Fibroblast of skin of scalp (primary cell): ENCODE measurements around the gene ETFDH. TPM values are rescaled to one million over a fixed set of nuclear protein-coding genes. Genes with fewer than 3 reads are reported as not detected.
"Not testable (repeated sequence)": the region's sequence is repeated elsewhere in the genome, so short reads cannot be mapped to it uniquely, and the experiment has no call there.

Experiments used
- DNase-seq: peaks from one replicate; pipeline ENCODE4 v3.0.0-alpha.2; 2013
- polyA plus RNA-seq, 2 experiments: library from polyadenylated mRNA; unstranded; fragments of 120-200 nt; gene quantifications; one replicate each; pipeline ENCODE4 v1.2.1, GENCODE V29; 2013; ENCODE audit not compliant: insufficient read length in 2 of 2

ETFDH gene
- polyA plus RNA-seq (2013, experiment 1 of 2; ENCODE audit: insufficient read length) = 24.5 TPM
- polyA plus RNA-seq (2013, experiment 2 of 2; ENCODE audit: insufficient read length) = 26.6 TPM

DNA sequence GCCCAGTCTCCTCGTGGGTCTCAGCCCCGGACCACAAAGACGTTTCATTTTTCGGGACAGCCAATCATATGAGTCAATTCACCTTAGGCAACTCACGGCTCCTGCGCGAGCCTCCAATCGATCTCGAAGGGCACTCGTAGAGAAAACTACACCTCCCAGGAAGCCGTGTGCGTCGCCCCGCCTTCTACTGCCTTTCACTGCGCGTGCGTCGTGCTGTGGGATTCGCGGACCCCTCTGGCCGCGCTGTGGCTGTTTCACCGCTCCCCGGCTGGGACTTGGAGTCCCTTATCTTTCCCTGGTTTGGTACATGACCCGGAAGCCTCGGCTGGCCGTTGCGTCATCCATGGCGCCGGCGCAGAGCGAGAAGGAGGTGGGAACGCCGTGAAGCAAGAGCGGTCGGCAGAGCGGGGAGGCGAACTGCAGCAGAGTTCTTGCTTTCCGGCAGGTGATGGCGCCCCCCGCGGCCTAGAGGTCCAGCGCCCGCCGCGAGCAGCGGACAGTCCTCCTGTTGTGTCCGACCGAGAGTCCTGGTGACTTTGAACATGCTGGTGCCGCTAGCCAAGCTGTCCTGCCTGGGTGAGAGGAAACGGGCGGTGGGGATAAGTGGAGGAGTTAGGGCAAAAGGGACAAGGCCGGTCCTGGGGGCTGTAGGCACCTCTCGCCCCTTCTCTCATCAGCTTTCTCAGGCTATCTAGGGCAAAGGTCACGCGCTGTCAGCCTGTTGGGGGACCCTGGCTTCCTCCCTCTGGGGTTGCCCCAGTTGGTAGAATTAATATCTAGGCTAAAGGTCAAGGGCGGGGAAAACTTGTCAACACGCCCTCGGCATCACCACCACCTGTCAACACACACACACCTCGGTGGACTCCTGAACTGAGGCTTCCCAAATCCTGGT lies at the start of gene ETFDH:
TSS of gene ETFDH (plus strand) at position 382 of the 892 bp plus-strand sequence. CDS start at position 543, 161 bp downstream.
- DNase-seq = peak; percentile 100

DNA sequence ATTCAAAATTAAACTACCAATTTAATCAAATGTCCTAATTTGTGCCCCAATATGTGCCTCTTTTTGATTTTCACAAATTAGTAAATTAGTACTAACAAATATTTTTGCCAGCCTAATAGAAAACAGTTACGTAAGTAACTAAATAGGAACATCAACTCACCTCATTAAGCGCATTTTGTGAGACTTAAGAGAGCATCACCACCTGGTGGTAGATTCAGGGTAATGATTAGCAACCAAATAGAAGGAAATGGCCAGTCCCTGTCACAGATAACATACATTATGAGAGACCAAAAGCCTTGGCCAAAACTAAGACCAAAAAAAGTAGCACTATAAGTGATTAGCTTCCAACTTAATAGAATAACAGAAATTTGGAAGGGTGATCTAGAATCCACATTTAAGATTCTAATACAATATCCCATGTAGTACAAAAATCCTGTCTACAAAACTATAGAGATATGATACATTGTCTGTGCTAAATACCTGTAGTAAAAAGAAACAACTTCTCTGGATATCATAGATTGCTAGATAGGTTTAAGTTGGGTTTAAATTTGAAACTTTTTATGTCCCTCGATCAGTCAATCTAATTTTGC lies 47.1 kb upstream of the ETFDH start:
- peak; percentile 63 for DNase-seq

DNA sequence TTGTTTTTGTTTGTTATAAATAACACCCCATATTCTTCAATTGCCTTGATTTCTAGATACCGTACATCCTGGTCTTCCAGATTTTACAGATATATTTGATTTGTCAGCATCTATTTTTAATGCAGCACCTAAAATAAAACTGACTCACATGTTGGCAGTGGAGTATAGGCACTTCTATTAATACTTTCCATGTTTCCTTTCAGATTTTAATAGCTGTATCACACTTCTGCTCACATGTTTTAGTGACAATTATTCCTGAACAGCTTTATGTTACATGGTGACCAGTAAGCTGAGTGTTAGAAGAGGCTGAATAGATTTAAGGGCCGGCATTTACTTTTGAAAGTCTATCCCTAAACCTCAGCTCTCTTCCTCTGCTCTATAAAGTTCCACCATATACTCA lies 46.6 kb upstream of the ETFDH start:
- no peak for DNase-seq

DNA sequence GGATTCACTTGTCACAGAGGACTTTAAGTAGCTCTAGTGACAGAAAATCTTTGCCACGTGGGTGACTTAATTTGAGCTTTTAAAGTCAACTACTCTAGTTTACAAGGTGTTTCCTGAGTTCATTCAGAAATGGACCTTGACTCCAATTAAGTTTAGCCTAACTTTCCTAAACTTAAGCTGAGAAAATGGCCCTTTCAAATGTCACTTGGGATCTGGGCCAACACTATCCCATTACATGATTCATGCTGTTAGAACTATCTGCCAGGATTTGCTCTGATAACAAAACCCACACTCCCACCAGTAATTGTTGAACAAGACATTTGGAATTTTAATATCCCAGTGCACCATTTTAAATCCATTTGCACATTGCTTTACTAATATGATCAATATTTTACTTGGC lies 41.2 kb upstream of the ETFDH start:
- peak; percentile 55 for DNase-seq

DNA sequence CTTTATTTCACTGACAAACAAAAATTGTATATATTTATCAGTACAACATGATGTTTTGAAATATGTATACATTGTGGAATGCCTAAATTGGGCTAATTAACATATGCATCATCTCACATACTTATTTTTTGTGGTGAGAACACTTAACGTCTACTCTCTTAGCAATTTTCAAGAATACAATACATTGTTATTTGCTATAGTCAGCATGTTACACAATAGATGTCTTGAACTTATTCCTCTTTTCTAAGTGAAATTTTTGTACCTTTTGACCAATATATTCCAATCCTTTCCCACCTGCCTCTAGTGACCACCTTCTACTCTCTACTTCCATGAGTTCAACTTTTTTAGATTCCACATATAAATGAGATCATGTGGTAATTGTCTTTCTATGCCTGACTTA lies 35.5 kb upstream of the ETFDH start:
- DNase-seq = no peak

DNA sequence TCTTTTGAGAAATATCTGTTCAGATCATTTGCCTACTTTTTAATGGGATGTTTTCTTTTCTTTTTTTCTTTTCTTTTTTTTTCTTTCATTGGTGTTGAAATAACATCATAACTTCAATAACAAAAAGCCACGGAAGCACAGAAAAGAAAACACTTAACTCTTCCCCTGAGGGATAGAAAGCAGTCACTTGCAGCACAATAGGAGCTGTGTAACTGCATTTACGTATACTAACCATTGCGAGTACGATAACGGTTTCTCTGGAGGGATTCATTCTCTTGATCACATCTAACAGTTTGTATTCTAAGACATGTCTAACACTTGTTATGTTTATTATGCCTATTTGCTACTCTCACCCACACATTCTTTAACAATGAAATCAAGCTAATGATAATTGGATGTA lies 27.7 kb upstream of the ETFDH start:
- DNase-seq = no peak

DNA sequence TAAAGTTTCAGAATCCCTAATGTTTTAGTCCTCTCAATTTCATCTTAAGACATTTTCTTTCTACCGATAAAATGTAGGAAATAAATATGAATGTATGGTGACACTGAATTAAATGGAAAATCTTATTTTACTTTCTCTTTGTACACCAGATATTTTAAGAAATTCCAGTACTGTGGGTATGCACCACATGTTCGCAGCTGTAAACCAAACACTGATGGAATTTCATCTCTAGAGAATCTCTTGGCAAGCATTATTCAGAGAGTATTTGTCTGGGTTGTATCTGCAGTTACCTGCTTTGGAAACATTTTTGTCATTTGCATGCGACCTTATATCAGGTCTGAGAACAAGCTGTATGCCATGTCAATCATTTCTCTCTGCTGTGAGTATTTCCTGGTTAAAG lies 27.3 kb upstream of the ETFDH start:
- peak; percentile 14 for DNase-seq

DNA sequence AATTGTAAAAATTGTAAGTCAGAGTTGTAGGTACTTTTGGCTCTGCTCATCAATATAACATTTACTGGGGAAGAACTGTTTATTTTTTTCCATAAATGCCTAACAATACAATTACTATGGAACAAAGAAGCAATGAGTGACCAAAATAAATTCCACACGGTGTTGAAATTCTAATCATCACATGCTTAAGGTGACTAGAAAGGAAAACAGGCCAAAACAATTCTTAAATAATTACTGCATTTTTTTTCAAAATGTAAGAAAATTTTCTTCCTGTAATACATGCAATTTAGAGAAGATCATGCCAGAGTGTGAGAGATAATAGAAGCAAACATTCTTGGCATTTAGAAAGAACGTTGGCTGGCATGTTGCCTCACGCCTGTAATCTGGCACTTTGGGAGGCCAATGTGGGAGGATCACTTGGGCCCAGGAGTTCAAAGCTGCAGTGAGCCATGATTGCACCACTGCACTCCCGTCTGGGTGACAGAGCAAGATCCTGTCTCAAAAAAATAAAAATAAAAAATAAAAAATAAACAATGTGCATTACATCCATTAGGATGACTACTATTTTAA lies 22.9 kb upstream of the ETFDH start:
- DNase-seq = peak; percentile 21

DNA sequence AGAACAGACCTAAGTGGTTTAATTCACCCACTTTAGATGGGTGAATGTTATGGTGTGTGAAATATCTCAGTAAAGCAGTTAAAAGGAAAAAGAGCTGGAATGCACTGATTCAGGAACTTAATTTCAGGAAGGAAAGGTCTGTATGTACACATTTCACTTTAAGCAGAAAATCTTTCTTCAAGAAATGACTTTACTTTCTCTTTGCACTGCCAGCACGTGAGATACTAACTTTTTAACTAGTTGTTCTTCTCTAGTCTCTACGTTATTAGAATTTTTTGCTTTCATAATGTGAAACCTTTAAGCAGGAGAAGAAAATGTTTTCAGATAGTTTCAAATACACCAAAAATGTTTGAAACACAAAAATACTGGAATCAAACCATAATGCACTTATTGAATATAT lies 19.2 kb upstream of the ETFDH start:
- DNase-seq = no peak

DNA sequence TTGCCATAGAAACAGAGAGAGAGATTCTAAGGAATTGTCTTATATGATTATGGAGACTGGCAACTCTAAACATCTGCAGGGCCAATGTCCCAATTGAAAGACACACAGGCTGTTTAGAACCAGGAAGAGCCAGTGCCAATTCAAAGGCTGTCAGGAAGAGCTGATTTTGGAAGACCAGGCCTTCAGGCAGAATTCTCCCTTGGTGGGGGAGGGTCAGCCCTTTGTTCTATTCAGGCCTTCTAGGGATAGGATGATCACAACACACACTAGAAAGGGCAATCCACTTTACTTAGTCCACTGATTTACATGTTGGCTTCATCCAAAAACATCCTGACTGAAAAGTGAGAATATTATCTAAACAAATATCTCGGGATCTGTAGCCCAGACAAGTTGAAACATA lies 15.7 kb upstream of the ETFDH start:
- no peak for DNase-seq

DNA sequence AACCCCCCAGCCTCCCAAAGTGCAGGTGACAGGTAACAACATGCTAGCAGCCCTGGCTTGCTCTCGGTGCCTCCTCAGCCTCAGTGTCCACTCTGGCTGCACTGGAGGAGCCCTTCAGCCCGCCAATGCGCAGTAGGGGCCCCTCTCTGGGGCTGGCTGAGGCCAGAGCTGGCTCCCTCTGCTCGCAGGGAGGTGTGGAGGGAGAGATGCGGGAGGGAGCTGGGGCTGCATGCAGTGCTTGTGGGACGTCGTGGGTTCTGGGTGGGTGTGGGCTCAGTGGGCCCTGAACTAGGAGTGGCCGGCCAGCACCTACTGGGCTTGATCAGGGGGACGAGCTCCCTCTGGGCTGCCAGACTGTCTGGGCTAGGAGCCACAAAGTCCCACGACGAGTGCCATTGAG lies 14.8 kb upstream of the ETFDH start:
- no peak for DNase-seq

DNA sequence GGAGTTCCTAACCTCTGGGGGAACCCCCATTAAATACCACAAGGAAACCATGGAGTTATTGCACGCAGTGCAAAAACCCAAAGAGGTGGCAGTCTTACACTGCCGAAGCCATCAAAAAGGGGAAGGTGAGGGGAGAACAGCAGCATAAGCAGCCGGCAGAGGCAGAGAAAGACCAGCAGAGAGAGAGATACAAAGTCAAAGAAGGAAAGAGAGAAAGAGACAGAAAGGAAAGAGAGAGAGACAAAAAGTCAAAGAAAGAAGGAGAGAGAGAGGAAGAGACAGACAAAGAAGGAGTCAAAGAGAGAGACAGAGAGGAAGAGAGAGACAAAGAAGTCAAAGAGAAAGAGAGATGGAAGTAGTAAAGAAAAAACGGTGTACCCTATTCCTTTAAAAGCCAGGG lies 8.8 kb upstream of the ETFDH start:
- DNase-seq = not testable (repeated sequence)

DNA sequence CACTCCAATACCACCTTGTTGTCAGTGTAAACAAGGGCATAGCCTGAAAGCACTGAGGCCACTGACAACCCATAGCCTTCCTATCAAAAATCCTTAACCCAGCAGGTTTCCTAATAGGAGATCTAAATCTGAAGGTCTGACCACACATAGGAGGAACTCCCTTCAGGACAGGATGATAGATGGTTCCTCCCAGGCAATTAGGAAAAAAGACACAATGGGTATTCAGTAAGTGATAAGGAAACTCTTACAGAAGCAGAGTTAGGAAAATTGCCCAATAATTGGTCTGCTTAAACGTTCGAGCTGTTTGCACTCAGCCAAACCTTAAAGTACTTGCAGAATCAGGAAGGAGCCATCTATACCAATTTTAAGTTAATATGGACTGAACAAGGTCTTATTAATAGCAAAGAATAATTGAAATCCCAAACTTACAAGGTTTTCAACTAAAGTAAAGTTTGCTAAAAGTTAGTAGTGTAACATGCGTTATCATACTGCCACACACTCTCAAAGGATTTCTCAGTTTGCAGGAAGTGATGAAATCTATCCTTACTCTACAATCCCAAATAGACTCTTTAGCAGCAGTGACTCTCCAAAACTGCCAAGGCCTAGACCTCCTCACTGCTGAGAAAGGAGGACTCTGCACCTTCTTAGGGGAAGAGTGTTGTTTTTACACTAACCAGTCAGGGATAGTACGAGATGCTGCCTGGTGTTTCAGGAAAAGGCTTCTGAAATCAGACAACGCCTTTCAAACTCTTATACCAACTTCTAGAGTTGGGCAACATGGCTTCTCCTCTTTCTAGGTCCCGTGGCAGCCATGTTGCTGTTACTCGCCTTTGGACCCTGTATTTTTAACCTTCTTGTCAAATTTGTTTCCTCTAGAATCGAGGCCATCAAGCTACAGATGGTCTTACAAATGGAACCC lies 8.1 kb upstream of the ETFDH start:
- DNase-seq = not testable (repeated sequence)

DNA sequence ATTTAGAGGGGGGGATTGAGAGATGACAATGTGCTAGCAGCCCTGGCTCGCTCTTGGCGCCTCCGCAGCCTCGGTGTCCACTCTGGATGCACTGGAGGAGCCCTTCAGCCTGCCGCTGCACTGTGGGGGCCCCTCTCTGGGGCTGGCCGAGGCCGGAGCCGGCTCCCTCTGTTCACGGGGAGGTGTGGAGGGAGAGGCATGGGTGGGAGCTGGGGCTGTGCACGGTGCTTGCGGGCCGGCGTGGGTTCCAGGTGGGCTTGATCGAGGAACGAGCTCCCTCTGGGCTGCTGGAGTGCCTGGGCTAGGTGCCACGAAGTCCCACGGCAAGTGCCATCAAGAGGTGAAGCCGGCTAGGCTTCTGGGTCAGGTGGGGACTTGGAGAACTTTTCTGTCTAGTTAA lies 7.3 kb upstream of the ETFDH start:
- DNase-seq = no peak

DNA sequence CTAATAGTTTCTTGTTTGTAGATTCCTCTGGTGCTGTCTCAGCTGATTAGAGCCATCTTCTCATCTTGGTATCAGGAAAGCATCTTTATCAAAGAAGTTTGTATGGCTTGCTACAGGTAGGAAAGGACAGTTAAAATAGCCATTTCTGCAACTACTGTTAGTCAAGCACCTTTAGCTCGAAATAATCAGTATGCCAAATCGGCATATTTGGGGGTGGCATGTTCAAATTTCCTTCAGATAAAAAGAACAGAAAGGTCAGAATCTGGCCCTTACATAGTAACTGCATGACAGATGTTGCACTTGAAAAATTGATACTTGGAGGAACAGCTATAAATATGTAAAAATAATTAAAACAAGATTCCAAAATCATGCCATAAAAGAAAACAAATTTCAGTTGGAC lies 5.2 kb upstream of the ETFDH start:
- DNase-seq = no peak

DNA sequence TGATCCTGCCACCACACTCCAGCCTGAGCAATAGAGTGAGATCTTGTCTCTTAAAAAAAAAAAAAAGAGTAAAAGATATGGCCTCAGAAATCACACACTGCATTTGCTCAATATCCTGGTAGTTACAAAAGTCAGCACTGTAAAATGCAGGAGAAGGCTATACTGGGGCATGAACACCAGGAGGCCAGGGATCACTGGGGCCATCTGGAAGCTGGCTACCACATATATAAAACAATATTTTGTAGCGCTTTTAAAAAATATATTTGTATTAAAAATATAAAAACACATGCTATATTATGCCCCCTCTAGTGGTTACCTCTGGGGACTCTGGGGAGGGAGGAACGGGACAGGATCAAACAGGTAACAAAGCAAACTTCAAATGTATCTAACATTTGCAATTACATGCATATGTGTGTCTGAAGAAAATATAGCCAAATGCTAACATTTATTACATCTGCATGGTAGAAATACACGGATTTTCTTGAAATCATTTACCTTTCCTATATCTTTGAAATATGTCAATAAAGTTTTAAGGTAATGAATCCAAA lies 4.4 kb upstream of the ETFDH start:
- DNase-seq = peak; percentile 8

DNA sequence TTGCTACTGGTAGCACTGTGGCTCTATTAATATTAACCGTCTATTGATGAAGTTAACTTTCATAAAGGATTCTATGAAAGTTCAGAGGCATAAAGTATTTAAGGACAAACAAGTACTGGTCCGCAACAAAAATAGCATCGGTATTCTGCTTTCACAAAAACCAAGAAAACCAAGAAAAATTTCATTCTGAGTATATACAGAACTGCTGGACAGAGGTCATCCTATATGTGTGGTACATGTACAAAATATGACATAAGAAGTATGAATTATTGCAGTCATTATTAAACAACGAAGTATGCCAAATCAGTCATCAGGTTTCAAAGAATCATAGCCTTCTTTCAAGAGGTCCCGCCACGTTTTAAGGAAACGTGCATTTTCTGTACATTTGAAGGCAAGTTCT lies 2.8 kb upstream of the ETFDH start:
- no peak for DNase-seq

DNA sequence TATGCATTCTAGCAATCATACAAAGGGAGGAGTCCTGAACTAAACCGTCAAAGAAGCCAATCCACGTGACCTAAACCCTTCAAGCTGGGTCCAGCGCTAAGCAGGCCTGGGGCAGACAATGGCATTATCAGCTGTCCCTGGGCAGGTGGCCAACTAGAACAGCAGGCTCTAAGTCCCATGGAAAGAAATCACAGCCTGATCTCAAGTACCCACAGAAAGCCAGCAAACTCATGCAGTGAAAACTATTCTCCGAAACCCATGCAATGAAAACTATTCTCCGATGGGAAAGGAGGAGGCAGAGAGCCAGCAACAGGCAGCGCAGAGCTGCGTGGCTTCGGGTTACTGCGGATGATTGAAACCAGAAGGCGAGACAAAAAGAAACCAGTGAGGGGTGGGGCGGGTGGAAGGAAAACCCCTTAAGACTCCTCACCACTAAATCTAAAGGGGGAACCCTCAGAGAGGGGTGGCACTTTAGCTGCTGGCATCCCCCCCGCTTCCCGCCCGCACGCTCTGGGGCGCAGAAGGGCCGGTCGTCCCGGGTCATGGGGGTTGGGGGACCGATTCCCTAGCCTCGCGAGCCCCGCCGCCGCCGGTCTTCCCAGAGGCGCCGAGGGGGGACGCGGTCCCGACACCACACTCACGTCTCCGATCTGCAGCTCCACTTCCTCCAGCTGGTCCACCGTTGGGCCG lies 976 bp upstream of the ETFDH start:
- peak; percentile 81 for DNase-seq

DNA sequence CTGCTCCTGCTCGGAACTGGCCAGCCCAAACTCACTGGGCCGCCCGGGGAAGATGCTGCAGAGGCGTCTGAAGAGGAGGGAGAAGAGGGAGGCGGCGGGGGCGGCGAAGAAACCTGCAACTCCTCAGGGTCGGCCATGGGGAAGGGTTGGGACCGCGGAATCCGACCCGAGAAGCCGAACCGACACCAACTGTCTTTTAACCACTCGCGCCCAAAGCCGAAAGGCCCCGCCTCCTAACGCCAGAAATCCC lies 506 bp upstream of the ETFDH start, which contains the start of gene C4orf46:
TSS of gene C4orf46 (minus strand) at position 223 of the 250 bp plus-strand sequence. CDS start at position 137, 86 bp downstream.
- DNase-seq = no peak

DNA sequence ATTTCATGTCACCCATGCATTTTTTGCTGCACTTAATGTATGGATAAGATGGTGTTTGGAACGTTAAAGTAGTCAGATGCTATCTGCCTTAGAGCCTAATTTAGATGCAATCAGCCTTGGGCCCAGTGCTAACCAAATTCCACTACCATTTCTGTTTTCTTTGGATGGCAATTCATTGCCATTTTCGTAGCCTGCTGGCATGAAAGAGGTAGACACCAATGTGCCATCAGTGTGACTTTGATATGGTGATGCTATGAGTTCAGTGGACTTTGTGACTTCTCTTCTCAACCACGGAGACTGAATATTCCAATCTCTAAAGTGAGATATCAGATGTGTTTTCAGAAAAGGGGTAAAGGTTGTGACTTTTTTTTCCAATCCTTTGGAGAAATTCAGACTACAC lies 1.5 kb downstream of the ETFDH start:
- no peak for DNase-seq

DNA sequence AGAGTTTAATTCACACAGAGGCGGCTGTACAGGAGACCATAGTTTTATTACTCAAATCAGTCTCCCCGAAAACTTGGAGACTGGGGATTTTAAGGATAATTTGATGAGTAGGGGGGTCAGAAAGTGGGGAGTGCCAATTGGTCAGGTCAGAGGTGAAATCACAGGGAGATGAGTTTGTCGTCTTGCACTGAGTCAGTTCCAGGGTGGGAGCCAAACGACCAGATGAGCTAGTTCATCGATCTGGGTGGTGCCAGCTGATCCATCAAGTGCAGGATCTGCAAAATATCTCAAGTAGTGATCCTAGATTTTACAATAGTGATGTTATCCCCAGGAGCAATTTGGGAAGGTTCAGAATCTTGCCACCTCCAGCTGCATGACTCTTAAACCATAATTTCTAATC lies 4.0 kb downstream of the ETFDH start:
- DNase-seq = no peak

DNA sequence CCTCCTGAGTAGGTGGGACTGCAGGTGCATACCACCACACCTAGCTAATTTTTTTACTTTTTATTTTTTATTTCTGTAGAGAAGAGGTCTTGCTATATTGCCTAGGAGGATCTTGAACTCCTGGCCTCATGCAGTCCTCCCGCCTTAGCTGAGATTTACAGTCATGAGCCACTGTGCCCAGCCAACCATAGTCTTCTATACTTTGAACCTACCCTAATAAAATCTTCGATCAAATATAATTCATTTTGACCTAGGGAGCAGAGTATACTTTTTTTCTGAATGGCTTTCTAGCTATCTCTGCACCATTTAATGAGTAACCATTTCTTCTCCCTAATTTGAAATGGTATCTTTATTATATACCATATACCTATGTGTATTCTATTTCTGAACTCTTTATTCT lies 6.7 kb downstream of the ETFDH start:
- no peak for DNase-seq
